Natural killer cell treated with Interleukin-12 subunit alpha and Interleukin-12 subunit beta and Interleukin-15 and Interleukin-18, amount 100 ng/mL, for 72 hours (primary cell): ENCODE measurements around the gene SLC66A3. TPM values are rescaled to one million over a fixed set of nuclear protein-coding genes. Genes with fewer than 3 reads are reported as not detected.

Experiments
- ATAC-seq, 2 donors: fragments of 150-1000 bp; cut with Tn5 transposase in 1 of 2; sonication (Bioruptor Pico), chemical (Tn5 transposase) in 1 of 2; 2 replicates each; pipeline ENCODE4 v1.10.0; 2021
- DNase-seq: peaks from one replicate; pipeline ENCODE4 v3.0.0; 2022; ENCODE audit warnings: low spot score
- H3K27ac Mint-ChIP-seq, 2 donors: 1 replicate in 1 of 2; 2 replicates in 1 of 2; pipeline ENCODE4 v1.8.0; 2022; ENCODE audit warnings: mixed read lengths in 2 of 2, mild to moderate bottlenecking in 1 of 2, moderate library complexity in 1 of 2
- H3K27me3 Mint-ChIP-seq, 2 donors: 1 replicate in 1 of 2; 2 replicates in 1 of 2; pipeline ENCODE4 v1.8.0; 2022; ENCODE audit warnings: mixed read lengths in 2 of 2
- H3K36me3 Mint-ChIP-seq: one replicate; pipeline ENCODE4 v1.8.0; 2022; ENCODE audit warnings: mixed read lengths
- H3K4me1 Mint-ChIP-seq, 2 donors: 1 replicate in 1 of 2; 2 replicates in 1 of 2; pipeline ENCODE4 v1.8.0; 2022; ENCODE audit warnings: low read depth in 2 of 2, mixed read lengths in 2 of 2, mild to moderate bottlenecking in 1 of 2
- H3K4me3 Mint-ChIP-seq: one replicate; pipeline ENCODE4 v1.8.0; 2022; ENCODE audit warnings: mixed read lengths
- H3K9me3 Mint-ChIP-seq: 2 replicates; pipeline ENCODE4 v1.8.0; 2022; ENCODE audit warnings: mixed read lengths
- total RNA-seq, 2 donors: library from RNA; stranded (reverse); gene quantifications; one replicate each; pipeline ENCODE4 v1.2.3, GENCODE V29; 2022

SLC66A3 gene
- total RNA-seq, 2 donors from 2014 or later, result 8.2 to 13.0 TPM

- DNase-seq, result no peak
- Mint-ChIP-seq H3K4me3 (no peak overlapping the region), H3K27ac (no peak overlapping the region), H3K4me1 (peaks cover 0 to 3% of the 10 kb centered on the region in 2 donors), H3K27me3 (peaks cover 14 to 20% of the 10 kb centered on the region in 2 donors), H3K36me3 (no peaks in the 10 kb centered on the region), H3K9me3 (no peaks in the 10 kb centered on the region)
- ATAC-seq, result no peak
These were observed 10.6 kb upstream of the SLC66A3 start for GRCh38 chr2:11144738-11145079.

- Mint-ChIP-seq H3K27me3 (peaks cover 14 to 20% of the 10 kb centered on the region in 2 donors), H3K4me1 (peaks cover 0 to 3% of the 10 kb centered on the region in 2 donors), H3K36me3 (no peaks in the 10 kb centered on the region), H3K9me3 (no peaks in the 10 kb centered on the region), H3K27ac (no peak overlapping the region), H3K4me3 (no peak overlapping the region)
- no peak for ATAC-seq
- no peak for DNase-seq
These were observed 9.9 kb upstream of the SLC66A3 start for GRCh38 chr2:11145350-11145749.

DNA sequence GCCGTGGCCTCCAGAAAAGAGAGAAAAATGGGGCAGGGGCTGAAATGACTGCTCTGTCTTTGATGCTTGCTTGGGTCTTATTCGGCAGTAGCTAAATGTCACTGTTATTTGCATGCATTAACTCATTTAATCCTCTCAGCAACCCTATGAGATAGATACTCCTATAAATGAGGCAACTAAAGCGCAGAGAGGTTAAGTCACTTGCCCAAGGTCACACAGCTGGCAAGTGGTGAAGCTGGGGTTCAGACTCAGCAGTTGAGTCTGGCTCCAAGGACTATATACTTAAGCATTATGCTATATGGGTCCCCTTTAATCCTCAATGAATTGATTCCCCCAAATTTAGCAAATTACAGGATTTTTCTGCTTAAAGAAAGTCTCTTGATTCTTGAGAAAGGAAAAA lies 9.2 kb upstream of the SLC66A3 start:
- no peak for DNase-seq
- Mint-ChIP-seq H3K36me3 (no peaks in the 10 kb centered on the region), H3K4me3 (no peak overlapping the region), H3K27ac (no peak overlapping the region), H3K27me3 (peaks cover 14 to 18% of the 10 kb centered on the region in 2 donors), H3K9me3 (no peaks in the 10 kb centered on the region), H3K4me1 (peaks cover 0 to 3% of the 10 kb centered on the region in 2 donors)
- no peak for ATAC-seq

DNA sequence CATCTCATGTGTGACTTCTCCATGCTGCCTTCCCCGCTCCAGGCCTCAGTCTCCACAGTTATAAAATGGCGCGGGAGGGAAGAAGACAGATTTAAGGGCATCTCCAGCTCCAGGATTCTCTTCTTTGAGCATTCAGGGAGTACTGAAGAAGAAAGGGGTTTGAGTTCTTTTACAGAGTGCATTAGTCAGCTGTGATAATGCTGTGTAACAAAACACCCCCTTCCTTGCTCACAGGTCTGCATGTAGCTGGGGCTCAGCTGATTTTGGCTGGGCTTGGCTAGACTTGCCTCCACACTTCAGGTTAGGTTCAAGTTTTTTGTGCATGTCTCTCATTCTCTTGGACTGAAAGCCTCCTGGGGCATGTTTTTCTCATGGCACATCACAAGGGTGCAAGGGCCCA lies 8.0 kb upstream of the SLC66A3 start:
- DNase-seq (no peak), ATAC-seq (no peak)
- Mint-ChIP-seq H3K9me3 (no peaks in the 10 kb centered on the region), H3K4me1 (no peaks in the 10 kb centered on the region), H3K27ac (no peak overlapping the region), H3K4me3 (no peak overlapping the region), H3K36me3 (no peaks in the 10 kb centered on the region), H3K27me3 (peaks cover 12 to 13% of the 10 kb centered on the region in 2 donors)

GRCh38 chr2:11152591-11152990 lies 2.7 kb upstream of the SLC66A3 start:
- Mint-ChIP-seq H3K27ac (no peak overlapping the region), H3K27me3 (no peaks in the 10 kb centered on the region), H3K4me1 (peaks cover 4 to 6% of the 10 kb centered on the region in 2 donors), H3K9me3 (no peaks in the 10 kb centered on the region), H3K4me3 (no peak overlapping the region), H3K36me3 (no peaks in the 10 kb centered on the region)
- ATAC-seq (no peak), DNase-seq (no peak)

GRCh38 chr2:11154016-11154922 lies 998 bp upstream of the SLC66A3 start:
- peaks cover 6 to 7% of the 10 kb centered on the region in 2 donors for H3K4me1 Mint-ChIP-seq
- DNase-seq (no peak), ATAC-seq (no peak)
- peak overlapping the region; percentile 73 for H3K4me3 Mint-ChIP-seq
- H3K9me3 Mint-ChIP-seq, result no peaks in the 10 kb centered on the region
- H3K27me3 Mint-ChIP-seq, result no peaks in the 10 kb centered on the region
- H3K27ac Mint-ChIP-seq, result peak overlapping the region; percentile 73 to 87
- H3K36me3 Mint-ChIP-seq, result no peaks in the 10 kb centered on the region

GRCh38 chr2:11154923-11155380 lies 315 bp upstream of the SLC66A3 start:
- DNase-seq (peak; percentile 99), ATAC-seq (peak; percentile 96)
- Mint-ChIP-seq H3K27ac (peak overlapping the region; percentile 73 to 87), H3K36me3 (no peaks in the 10 kb centered on the region), H3K4me3 (peak overlapping the region; percentile 73), H3K4me1 (peaks cover 6 to 7% of the 10 kb centered on the region in 2 donors), H3K9me3 (no peaks in the 10 kb centered on the region), H3K27me3 (no peaks in the 10 kb centered on the region)

DNA sequence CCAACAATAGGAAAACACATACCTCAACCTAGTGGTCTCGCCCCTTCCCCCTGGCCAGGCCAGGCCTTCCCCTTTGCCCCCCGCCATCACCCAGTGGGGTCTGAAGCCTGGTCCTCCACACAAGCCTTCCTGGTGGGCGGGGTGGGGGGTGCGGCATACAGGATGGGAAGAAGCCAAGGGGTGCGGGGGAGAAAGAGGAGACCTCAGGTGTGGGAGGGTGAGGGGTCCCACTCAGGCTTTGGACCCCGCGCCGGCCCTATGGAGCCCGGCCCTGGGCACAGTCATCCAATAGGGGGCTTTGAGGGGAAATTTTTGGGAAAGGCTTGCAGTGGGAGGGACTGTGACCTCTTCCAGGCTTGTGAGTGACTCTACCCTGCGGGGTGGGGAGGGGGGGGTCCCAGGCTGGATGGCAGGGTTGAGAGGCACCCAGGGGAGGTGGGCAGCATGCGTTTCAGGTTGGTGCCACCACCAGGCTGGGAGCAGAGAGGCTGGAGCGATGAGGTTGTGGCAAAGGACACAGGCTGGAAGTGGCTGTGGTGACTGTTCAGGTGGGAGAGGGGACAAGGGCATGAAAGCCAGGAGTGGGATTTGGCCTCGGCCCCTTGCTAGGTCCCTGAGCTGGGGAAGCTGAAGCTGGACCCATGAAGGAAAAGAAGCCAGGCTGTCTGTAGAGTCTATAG lies 1.3 kb downstream of the SLC66A3 start:
- no peaks in the 10 kb centered on the region for H3K9me3 Mint-ChIP-seq
- DNase-seq (no peak), ATAC-seq (no peak)
- H3K27me3 Mint-ChIP-seq, result no peaks in the 10 kb centered on the region
- H3K27ac Mint-ChIP-seq, result peak overlapping the region in 1 of 2 donors; percentile 72
- no peaks in the 10 kb centered on the region for H3K36me3 Mint-ChIP-seq
- peak overlapping the region; percentile 91 for H3K4me3 Mint-ChIP-seq
- peaks cover 10 to 18% of the 10 kb centered on the region in 2 donors for H3K4me1 Mint-ChIP-seq

- Mint-ChIP-seq H3K4me1 (peaks cover 10 to 18% of the 10 kb centered on the region in 2 donors), H3K9me3 (no peaks in the 10 kb centered on the region), H3K27me3 (no peaks in the 10 kb centered on the region), H3K27ac (no peak overlapping the region), H3K36me3 (no peaks in the 10 kb centered on the region), H3K4me3 (no peak overlapping the region)
- DNase-seq, result no peak
- no peak for ATAC-seq
These were observed 2.0 kb downstream of the SLC66A3 start for GRCh38 chr2:11157296-11157695.

- Mint-ChIP-seq H3K4me3 (no peak overlapping the region), H3K36me3 (no peaks in the 10 kb centered on the region), H3K4me1 (peaks cover 10 to 18% of the 10 kb centered on the region in 2 donors), H3K9me3 (no peaks in the 10 kb centered on the region), H3K27ac (no peak overlapping the region), H3K27me3 (no peaks in the 10 kb centered on the region)
- DNase-seq (no peak), ATAC-seq (no peak)
These were observed 2.5 kb downstream of the SLC66A3 start for GRCh38 chr2:11157731-11158130.

- Mint-ChIP-seq H3K27ac (no peak overlapping the region), H3K4me1 (peaks cover 13 to 18% of the 10 kb centered on the region in 2 donors), H3K36me3 (no peaks in the 10 kb centered on the region), H3K4me3 (no peak overlapping the region), H3K27me3 (no peaks in the 10 kb centered on the region), H3K9me3 (no peaks in the 10 kb centered on the region)
- DNase-seq, result no peak
- ATAC-seq, result no peak
These were observed 3.8 kb downstream of the SLC66A3 start for GRCh38 chr2:11158916-11159573.

DNA sequence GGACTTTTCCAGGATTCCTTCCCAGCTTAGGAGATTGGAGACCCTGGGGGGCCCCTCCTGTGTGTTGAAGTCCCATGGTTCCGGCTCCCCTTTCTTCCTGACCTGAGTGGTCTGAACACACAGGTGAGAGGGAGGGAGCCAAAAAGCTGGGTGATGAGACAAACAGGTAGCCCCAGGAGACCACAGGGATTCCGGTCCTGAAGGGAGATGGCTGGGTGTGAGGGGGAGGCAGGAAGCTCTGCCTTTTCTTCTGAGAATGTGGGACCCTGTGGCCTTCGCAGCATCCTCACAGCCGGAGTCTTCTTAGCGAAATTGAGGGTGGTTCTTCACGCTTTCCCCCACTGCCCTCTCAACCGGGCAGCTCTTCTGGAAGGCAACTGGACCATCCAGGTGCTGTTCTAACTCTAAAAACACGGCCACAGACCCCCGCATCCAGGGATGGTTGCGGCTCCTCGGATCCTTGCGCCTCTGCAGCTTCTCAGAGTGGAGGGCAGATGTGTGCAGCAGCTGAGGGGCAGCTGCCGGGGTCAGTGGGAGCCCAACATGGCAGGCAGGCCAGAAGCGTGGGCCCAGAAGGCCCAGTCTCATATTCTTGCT lies 4.4 kb downstream of the SLC66A3 start:
- H3K9me3 Mint-ChIP-seq, result no peaks in the 10 kb centered on the region
- no peaks in the 10 kb centered on the region for H3K27me3 Mint-ChIP-seq
- H3K4me1 Mint-ChIP-seq, result peaks cover 13 to 18% of the 10 kb centered on the region in 2 donors
- no peak for ATAC-seq
- no peak overlapping the region for H3K27ac Mint-ChIP-seq
- no peaks in the 10 kb centered on the region for H3K36me3 Mint-ChIP-seq
- DNase-seq, result no peak
- H3K4me3 Mint-ChIP-seq, result no peak overlapping the region

- Mint-ChIP-seq H3K27me3 (no peaks in the 10 kb centered on the region), H3K9me3 (no peaks in the 10 kb centered on the region), H3K4me3 (peak overlapping the region; percentile 70), H3K4me1 (peaks cover 13 to 18% of the 10 kb centered on the region in 2 donors), H3K27ac (peak overlapping the region; percentile 82 to 92), H3K36me3 (no peaks in the 10 kb centered on the region)
- no peak for ATAC-seq
- DNase-seq, result no peak
These were observed 5.0 kb downstream of the SLC66A3 start for GRCh38 chr2:11160256-11160655.
